GM20000 (cell line): Measurements from ENCODE around the gene KLF2.
"Not testable (repeated sequence)": the region's sequence is repeated elsewhere in the genome, so short reads cannot be mapped to it uniquely, and the experiment has no call there.

Experiments
- DNase-seq: peaks from one replicate; pipeline ENCODE4 v3.0.0; 2012; ENCODE audit warnings: low spot score
- TF ChIP-seq, protein P1 (sequence below): IDR thresholded peaks from 2 replicates; pipeline ENCODE4 v1.5.1; 2012; ENCODE audit warnings: mild to moderate bottlenecking, control low read depth; ENCODE audit errors: extremely low read depth, missing control alignments

Gene KLF2

DNA sequence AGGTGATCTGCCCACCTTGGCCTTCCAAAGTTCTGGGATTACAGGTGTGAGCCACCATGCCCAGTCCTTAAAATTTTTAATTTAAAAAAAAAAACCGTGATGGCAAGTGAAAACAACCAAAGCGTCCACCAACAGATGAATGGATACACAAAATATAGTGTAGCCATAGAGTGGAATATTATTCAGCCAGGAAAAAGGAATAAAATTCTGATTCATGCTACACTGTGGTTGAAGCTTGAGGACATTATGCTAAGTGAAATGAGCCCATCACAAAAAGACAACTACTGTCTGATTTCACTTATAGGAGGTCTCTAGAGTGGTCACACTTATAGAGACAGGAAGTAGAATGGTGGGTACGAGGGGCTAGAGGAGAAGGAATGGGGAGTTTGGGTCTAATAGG, 26.3 kb upstream of the KLF2 start:
- TF ChIP-seq, protein P1, sequence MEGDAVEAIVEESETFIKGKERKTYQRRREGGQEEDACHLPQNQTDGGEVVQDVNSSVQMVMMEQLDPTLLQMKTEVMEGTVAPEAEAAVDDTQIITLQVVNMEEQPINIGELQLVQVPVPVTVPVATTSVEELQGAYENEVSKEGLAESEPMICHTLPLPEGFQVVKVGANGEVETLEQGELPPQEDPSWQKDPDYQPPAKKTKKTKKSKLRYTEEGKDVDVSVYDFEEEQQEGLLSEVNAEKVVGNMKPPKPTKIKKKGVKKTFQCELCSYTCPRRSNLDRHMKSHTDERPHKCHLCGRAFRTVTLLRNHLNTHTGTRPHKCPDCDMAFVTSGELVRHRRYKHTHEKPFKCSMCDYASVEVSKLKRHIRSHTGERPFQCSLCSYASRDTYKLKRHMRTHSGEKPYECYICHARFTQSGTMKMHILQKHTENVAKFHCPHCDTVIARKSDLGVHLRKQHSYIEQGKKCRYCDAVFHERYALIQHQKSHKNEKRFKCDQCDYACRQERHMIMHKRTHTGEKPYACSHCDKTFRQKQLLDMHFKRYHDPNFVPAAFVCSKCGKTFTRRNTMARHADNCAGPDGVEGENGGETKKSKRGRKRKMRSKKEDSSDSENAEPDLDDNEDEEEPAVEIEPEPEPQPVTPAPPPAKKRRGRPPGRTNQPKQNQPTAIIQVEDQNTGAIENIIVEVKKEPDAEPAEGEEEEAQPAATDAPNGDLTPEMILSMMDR, result no peak

DNA sequence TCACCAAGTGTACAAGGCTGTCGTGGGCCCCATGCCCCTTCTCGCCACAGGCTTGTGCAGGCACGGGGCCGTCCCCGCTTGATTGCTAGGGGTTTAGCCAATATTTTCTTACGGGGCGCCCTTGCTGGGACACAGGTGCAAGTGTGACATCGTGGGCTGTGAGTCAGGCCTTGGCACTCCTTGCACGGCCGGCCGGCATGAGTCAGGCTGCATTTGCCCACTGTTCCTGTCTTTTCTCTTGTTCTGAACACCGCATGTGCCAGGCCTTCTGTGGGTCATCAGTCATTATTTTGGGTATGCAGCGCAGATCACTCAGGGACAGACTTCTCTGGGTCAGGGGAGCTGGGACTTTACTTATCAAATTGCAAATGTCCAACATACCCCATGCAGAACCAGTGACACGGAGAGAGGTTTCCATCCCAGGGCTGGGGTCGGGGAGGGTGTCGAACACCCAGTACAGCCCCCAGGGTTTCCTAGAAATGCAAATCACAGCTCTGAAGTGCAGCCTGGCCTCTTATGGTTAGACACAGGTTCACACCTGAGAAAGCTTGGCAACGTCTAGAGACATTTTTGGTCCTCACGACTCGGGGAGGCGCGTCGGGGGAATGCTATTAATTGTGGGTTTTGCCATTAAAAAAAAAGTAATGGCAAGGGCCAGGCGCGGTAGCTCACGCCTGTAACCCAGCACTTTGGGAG, 22.5 kb upstream of the KLF2 start:
- no peak for DNase-seq
- TF ChIP-seq, protein P1, result no peak

More for the DNA sequence above, 26.3 kb upstream of the KLF2 start:
- DNase-seq, result no peak

DNA sequence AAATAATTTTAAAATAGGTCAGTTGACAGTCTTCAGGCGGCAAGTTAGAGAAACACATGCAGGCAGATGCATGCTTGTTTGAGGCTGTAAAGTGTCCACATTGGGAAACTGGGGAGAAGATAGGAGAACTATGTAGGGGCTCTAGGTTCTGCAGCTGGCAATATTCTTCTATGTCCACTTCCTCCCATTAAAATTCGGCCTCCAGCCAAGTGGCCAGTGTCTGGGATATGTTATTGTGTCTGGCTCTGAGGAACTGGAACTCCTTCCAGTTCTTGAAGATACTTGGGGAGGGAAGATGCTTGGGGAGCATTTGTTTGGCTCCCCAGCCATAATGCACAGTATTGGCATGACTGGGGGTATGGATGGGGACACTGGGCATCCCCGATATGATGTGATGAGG, 20.9 kb upstream of the KLF2 start:
- DNase-seq, result no peak
- TF ChIP-seq, protein P1, result no peak

DNA sequence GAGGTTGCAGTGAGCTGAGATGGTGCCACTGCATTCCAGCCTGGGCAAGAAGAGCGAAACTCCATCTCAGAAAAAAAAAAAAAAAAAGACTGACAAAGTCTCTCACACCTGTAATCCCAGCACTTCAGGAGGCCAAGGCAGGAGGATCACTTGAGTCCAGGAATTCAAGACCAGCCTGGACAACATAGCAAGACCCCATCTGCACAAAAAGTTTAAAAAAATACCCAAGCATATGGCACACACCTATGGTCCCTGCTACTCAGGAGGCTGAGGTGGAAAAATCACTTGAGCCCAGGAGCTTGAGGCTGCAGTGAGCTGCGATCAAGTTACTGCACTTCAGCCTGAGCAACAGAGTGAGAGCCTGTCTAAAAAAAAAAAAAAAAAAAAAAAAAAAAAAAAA, 20.1 kb upstream of the KLF2 start:
- not testable (repeated sequence) for DNase-seq

DNA sequence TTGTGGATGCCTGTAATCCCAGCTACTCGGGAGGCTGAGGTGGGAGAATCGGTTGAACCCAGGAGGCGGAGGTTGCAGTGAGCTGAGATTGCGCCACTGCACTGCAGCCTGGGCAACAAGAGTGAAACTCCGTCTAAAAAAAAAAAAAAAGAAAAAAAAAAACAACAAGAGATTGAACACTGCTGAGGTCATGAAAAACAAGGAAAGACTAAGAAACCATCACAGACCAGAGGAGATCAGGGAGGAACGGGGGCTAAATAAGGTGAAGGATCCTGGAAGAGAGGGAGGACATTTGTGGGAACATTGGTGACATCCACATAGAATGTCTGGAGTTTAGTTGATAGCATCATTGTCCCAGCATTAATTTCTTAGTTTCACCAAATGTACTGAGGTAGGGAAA, 19.6 kb upstream of the KLF2 start:
- not testable (repeated sequence) for DNase-seq

DNA sequence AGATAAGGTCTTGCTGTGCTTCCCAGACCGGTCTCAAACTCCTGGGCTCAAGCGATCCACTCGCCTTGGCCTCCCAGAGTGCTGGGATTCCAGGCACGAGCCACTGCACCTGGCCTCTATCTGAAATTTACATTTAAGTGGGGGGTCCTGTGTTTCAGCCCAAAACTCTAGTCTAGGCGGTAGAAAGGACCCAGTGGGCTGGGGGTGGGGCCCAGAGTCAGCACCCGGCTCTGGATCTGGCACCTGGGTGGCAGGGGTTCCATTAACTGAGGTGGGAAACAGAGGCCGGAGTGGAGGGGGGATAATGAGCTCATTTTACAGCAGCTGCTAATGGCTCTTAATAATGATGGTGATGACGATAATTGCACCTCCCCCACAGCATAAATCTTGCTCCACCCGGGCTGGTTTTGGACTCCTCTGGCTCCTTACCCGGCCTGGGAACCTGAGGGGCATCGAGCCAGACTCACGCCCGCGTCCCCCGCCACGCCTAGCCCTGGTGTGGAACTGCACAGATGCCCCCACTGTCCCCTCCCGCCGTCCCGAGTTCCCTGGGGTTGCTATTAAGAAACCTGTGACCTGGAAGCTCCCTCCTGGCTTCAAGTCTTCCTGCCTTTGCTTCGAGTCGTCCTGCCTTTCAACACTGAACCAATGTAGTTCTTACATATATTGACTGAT, 17.8 kb upstream of the KLF2 start:
- TF ChIP-seq, protein P1, result no peak

DNA sequence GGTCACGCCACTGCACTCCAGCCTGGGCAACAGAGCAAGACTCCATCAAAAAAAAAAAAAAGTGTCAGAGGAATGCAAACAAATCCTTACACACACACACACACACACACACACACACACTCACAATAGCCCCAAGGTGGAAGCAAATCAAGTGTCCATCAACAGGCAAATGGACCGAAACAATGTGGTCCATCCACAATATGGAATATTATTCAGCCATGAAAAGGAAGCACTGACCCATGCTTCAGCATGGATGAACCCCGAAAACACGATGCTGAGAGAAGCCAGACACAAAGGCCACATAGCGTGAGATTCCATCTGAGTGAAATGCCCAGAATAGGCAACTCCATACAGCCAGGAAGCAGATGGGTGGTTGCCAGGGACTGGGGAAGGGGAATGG, 16.5 kb upstream of the KLF2 start:
- TF ChIP-seq, protein P1, result no peak
- DNase-seq, result no peak

More for the DNA sequence above, 17.8 kb upstream of the KLF2 start:
- DNase-seq, result no peak

DNA sequence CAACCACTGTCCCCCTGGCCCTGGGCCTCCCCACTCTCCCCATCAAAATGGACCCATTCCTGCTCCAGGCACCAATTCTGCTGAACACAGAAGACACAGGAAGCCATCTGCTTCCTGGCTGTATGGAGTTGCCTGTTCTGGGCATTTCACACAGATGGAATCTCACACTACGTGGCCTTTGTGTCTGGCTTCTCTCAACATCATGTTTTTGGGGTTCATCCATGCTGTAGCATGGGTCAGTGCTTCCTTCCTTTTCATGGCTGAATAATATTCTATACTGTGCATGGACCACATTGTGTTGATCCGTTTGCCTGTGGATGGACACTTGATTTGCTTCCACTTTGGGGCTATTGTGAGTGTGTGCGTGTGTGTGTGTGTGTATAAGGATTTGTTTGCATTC, 15.0 kb upstream of the KLF2 start:
- TF ChIP-seq, protein P1, result no peak
- no peak for DNase-seq
